Prostate gland (tissue), 2 donors: ENCODE measurements around the gene IGSF23. TPM values are rescaled to one million over a fixed set of nuclear protein-coding genes. Genes with fewer than 3 reads are reported as not detected.

Source experiments
- DNase-seq: peaks from one replicate; pipeline ENCODE4 v3.0.0-alpha.2; 2019; ENCODE audit warnings: low spot score
- H3K27ac ChIP-seq, 2 donors: fragments of 200-600 bp; sonication (generic); 2 replicates each; pipeline ENCODE4 v1.5.1; 2017 to 2019
- H3K27me3 ChIP-seq: fragments of 200-600 bp; sonication (generic); replicated peaks from 2 replicates; pipeline ENCODE4 v1.5.1; 2019; ENCODE audit not compliant: insufficient read depth
- H3K36me3 ChIP-seq, 2 donors: fragments of 200-600 bp; sonication (generic); 1 replicate in 1 of 2; 2 replicates in 1 of 2; pipeline versions ENCODE4 v1.5.1 to v1.8.1; 2017 to 2019
- H3K4me1 ChIP-seq: fragments of 200-600 bp; sonication (generic); replicated peaks from 2 replicates; pipeline ENCODE4 v1.5.1; 2019
- H3K4me3 ChIP-seq, 2 donors: fragments of 200-600 bp; sonication (generic); 2 replicates each; pipeline ENCODE4 v1.5.1; 2017 to 2019
- H3K9me3 ChIP-seq: fragments of 200-600 bp; sonication (generic); 2 replicates; pipeline ENCODE4 v1.5.1; 2017
- POLR2A ChIP-seq: fragments of 450-650 bp; IDR thresholded peaks from one replicate; pipeline ENCODE4 v1.6.1; 2016; ENCODE audit warnings: antibody characterized with exemption, mild to moderate bottlenecking
- POLR2AphosphoS5 ChIP-seq: sonication (generic); formaldehyde crosslinking; IDR thresholded peaks from one replicate; pipeline ENCODE4 v1.6.1; 2017; ENCODE audit warnings: antibody characterized with exemption
- WGBS: methylation state at CpG from one replicate; pipeline ENCODE4 v1.1.5; 2018; 5-methylcytosine and 5-hydroxymethylcytosine counted together
- intact Hi-C: fragments of 100-400 bp; cut with DNase I; formaldehyde crosslinking; loops from one replicate; pipeline ENCODE4 v1.14.2; 2022
- total RNA-seq, 2 donors: library from RNA; depleted of rRNA; stranded (reverse); fragments of >200 nt; gene quantifications; one replicate each; pipeline ENCODE4 v1.1.0, GENCODE V29; 2016
- TF ChIP-seq, protein P1 (sequence below), 4 experiments: fragments of 200-600 bp in 2 of 4; fragments of 450-650 bp in 2 of 4; sonication (generic) in 2 of 4; IDR thresholded peaks; 1 replicate in 3 of 4; 2 replicates in 1 of 4; pipeline ENCODE4 v1.5.1; 2016 to 2019; ENCODE audit warnings: antibody characterized with exemption in 4 of 4, mild to moderate bottlenecking in 2 of 4, moderate library complexity in 2 of 4

IGSF23 gene
- total RNA-seq, 2 donors from 2014 or later: not detected

DNA sequence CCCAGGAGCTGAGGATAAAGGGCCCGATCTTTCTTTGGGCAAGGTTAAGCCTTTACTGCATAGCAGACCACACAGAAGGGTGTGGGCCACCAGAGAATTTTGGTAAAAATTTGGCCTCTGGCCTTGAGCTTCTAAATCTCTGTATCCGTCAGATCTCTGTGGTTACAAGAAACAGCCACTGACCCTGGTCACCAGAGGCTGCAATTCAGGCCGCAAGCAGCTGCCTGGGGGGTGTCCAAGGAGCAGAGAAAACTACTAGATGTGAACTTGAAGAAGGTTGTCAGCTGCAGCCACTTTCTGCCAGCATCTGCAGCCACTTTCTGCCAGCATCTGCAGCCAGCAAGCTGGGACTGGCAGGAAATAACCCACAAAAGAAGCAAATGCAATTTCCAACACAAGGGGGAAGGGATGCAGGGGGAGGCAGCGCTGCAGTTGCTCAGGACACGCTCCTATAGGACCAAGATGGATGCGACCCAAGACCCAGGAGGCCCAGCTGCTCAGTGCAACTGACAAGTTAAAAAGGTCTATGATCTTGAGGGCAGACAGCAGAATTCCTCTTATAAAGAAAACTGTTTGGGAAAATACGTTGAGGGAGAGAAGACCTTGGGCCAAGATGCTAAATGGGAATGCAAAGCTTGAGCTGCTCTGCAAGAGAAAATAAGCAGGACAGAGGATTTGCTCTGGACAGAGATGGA is 49.5 kb downstream of the IGSF23 start:
- no peaks in the 10 kb centered on the region for H3K4me1 ChIP-seq
- no peak overlapping the region for H3K4me3 ChIP-seq
- no peak for DNase-seq
- TF ChIP-seq, protein P1, sequence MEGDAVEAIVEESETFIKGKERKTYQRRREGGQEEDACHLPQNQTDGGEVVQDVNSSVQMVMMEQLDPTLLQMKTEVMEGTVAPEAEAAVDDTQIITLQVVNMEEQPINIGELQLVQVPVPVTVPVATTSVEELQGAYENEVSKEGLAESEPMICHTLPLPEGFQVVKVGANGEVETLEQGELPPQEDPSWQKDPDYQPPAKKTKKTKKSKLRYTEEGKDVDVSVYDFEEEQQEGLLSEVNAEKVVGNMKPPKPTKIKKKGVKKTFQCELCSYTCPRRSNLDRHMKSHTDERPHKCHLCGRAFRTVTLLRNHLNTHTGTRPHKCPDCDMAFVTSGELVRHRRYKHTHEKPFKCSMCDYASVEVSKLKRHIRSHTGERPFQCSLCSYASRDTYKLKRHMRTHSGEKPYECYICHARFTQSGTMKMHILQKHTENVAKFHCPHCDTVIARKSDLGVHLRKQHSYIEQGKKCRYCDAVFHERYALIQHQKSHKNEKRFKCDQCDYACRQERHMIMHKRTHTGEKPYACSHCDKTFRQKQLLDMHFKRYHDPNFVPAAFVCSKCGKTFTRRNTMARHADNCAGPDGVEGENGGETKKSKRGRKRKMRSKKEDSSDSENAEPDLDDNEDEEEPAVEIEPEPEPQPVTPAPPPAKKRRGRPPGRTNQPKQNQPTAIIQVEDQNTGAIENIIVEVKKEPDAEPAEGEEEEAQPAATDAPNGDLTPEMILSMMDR (IDR thresholded peaks at IDR 0.05): no peak
- no peak for TF ChIP-seq POLR2A
- TF ChIP-seq POLR2AphosphoS5: no peak
- WGBS: 55% methylated on average over 7 of the region's 7 CpGs
- H3K27me3 ChIP-seq: no peaks in the 10 kb centered on the region
- intact Hi-C loops: no loop called here
- no peaks in the 10 kb centered on the region for H3K36me3 ChIP-seq
- no peak overlapping the region for H3K27ac ChIP-seq
- no peaks in the 10 kb centered on the region for H3K9me3 ChIP-seq

- WGBS: 98% methylated on average over 5 of the region's 5 CpGs
- intact Hi-C loops: no loop called here
- H3K4me1 ChIP-seq: no peaks in the 10 kb centered on the region
- no peak overlapping the region for H3K27ac ChIP-seq
- no peak overlapping the region for H3K4me3 ChIP-seq
- DNase-seq: no peak
- H3K27me3 ChIP-seq: no peaks in the 10 kb centered on the region
- no peaks in the 10 kb centered on the region for H3K9me3 ChIP-seq
- TF ChIP-seq POLR2A: no peak
- TF ChIP-seq, protein P1 (IDR thresholded peaks at IDR 0.05): no peak
- TF ChIP-seq POLR2AphosphoS5: no peak
- H3K36me3 ChIP-seq: no peaks in the 10 kb centered on the region
Measured at GRCh38 chr19:44663996-44664395, 50.6 kb downstream of the IGSF23 start.

- Histone ChIP-seq H3K9me3 (no peaks in the 10 kb centered on the region), H3K27me3 (no peaks in the 10 kb centered on the region), H3K4me3 (no peak overlapping the region), H3K27ac (no peak overlapping the region), H3K4me1 (no peaks in the 10 kb centered on the region), H3K36me3 (no peaks in the 10 kb centered on the region)
- TF ChIP-seq, protein P1 (IDR thresholded peaks at IDR 0.05): no peak
- TF ChIP-seq POLR2AphosphoS5: no peak
- no peak for TF ChIP-seq POLR2A
- intact Hi-C loops: no loop called here
- no peak for DNase-seq
- 93% methylated on average over 10 of the region's 10 CpGs for WGBS
Measured at GRCh38 chr19:44664976-44665375, 51.6 kb downstream of the IGSF23 start.

DNA sequence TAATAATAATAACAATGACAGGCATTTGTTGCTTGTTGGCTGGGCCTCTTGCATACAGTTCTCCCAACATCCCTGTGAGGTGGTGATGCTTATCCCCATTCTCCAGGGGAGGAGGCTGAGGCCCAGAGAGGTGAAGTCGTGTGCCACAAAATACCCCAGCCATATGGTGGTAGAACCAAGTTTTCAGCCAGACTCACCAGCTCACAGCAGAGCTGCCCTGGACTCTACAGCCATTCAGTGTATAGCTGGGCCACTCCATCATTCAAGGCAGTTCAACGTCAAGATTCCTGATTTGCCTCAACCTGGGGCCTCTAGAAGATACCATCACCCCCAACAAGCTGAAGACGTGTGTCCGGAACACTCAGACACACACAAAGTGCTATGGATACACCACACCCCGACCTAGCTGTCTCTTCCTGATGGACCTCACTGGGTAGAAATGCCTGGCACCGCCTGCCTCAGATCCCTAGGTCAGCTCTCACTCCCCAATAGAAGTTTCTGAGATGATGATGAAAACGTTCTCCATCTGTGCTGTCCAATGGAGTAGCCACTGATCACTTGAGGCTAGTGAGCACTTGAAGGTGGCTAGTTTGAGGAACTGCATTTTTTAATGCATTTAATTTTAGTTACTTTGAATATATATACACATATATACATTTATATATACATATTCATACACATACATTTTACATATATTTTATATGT is 53.6 kb downstream of the IGSF23 start:
- no peak for DNase-seq
- no peaks in the 10 kb centered on the region for H3K9me3 ChIP-seq
- TF ChIP-seq, protein P1 (IDR thresholded peaks at IDR 0.05): no peak
- TF ChIP-seq POLR2AphosphoS5 (no peak), POLR2A (no peak)
- no peak overlapping the region for H3K4me3 ChIP-seq
- no peaks in the 10 kb centered on the region for H3K4me1 ChIP-seq
- no peaks in the 10 kb centered on the region for H3K27me3 ChIP-seq
- H3K36me3 ChIP-seq: no peaks in the 10 kb centered on the region
- intact Hi-C loops: no loop called here
- H3K27ac ChIP-seq: no peak overlapping the region
- 85% methylated on average over 7 of the region's 7 CpGs for WGBS
